ENCODE data around the gene OVCH1.

The OVCH1 gene

GRCh38 chr12:29499235-29499634 lies 1.7 kb upstream of the OVCH1 start:
- no peaks in the 10 kb centered on the region for H3K79me2 ChIP-seq (ENCODE audit: control insufficient read depth, insufficient read depth, low read length, unreplicated experiment)
- no peak overlapping the region for H3K4me3 ChIP-seq (ENCODE audit: low read depth, low read length)
- no peaks in the 10 kb centered on the region for H3K4me1 ChIP-seq (ENCODE audit: control insufficient read depth, insufficient read depth, low read length, unreplicated experiment)
- no peak overlapping the region for H3K27ac ChIP-seq (ENCODE audit: low read depth, low read length)
- no peak overlapping the region for H2AFZ ChIP-seq (ENCODE audit: low read length, unreplicated experiment)
- no peaks in the 10 kb centered on the region for H3K27me3 ChIP-seq (ENCODE audit: insufficient read depth, low read length)
- 0 out of 2 replicates have a peak, but pooled peaks cover 3% of the 10 kb centered on the region for H3K36me3 ChIP-seq (ENCODE audit: insufficient read depth, low read length)

GRCh38 chr12:29492891-29493290 lies 4.6 kb downstream of the OVCH1 start:
- no peaks in the 10 kb centered on the region for H3K79me2 ChIP-seq (ENCODE audit: control insufficient read depth, insufficient read depth, low read length, unreplicated experiment)
- H3K27me3 ChIP-seq (ENCODE audit: insufficient read depth, low read length) = no peaks in the 10 kb centered on the region
- H2AFZ ChIP-seq (ENCODE audit: low read length, unreplicated experiment) = no peak overlapping the region
- H3K4me3 ChIP-seq (ENCODE audit: low read depth, low read length) = no peak overlapping the region
- no peaks in the 10 kb centered on the region for H3K4me1 ChIP-seq (ENCODE audit: control insufficient read depth, insufficient read depth, low read length, unreplicated experiment)
- H3K27ac ChIP-seq (ENCODE audit: low read depth, low read length) = no peak overlapping the region
- peaks cover 13% of the 10 kb centered on the region; the same call in 1 of the 2 replicates for H3K36me3 ChIP-seq (ENCODE audit: insufficient read depth, low read length)

GRCh38 chr12:29486972-29487371 lies 10.5 kb downstream of the OVCH1 start:
- peaks cover 24% of the 10 kb centered on the region for H3K36me3 ChIP-seq (ENCODE audit: insufficient read depth, low read length)
- H3K27ac ChIP-seq (ENCODE audit: low read depth, low read length) = no peak overlapping the region
- no peaks in the 10 kb centered on the region for H3K27me3 ChIP-seq (ENCODE audit: insufficient read depth, low read length)
- no peaks in the 10 kb centered on the region for H3K79me2 ChIP-seq (ENCODE audit: control insufficient read depth, insufficient read depth, low read length, unreplicated experiment)
- H2AFZ ChIP-seq (ENCODE audit: low read length, unreplicated experiment) = no peak overlapping the region
- H3K4me1 ChIP-seq (ENCODE audit: control insufficient read depth, insufficient read depth, low read length, unreplicated experiment) = no peaks in the 10 kb centered on the region
- H3K4me3 ChIP-seq (ENCODE audit: low read depth, low read length) = no peak overlapping the region

- Histone ChIP-seq H2AFZ (ENCODE audit: low read length, unreplicated experiment) (no peak overlapping the region), H3K27me3 (ENCODE audit: insufficient read depth, low read length) (no peaks in the 10 kb centered on the region), H3K27ac (ENCODE audit: low read depth, low read length) (no peak overlapping the region), H3K36me3 (ENCODE audit: insufficient read depth, low read length) (peaks cover 7% of the 10 kb centered on the region), H3K79me2 (ENCODE audit: control insufficient read depth, insufficient read depth, low read length, unreplicated experiment) (no peaks in the 10 kb centered on the region), H3K4me3 (ENCODE audit: low read depth, low read length) (no peak overlapping the region), H3K4me1 (ENCODE audit: control insufficient read depth, insufficient read depth, low read length, unreplicated experiment) (no peaks in the 10 kb centered on the region)
These were observed 34.3 kb downstream of the OVCH1 start for GRCh38 chr12:29463198-29463597.

GRCh38 chr12:29460082-29460481 lies 37.4 kb downstream of the OVCH1 start:
- no peak overlapping the region for H2AFZ ChIP-seq (ENCODE audit: low read length, unreplicated experiment)
- H3K27ac ChIP-seq (ENCODE audit: low read depth, low read length) = no peak overlapping the region
- no peaks in the 10 kb centered on the region for H3K79me2 ChIP-seq (ENCODE audit: control insufficient read depth, insufficient read depth, low read length, unreplicated experiment)
- peaks cover 7% of the 10 kb centered on the region for H3K36me3 ChIP-seq (ENCODE audit: insufficient read depth, low read length)
- H3K27me3 ChIP-seq (ENCODE audit: insufficient read depth, low read length) = no peaks in the 10 kb centered on the region
- no peaks in the 10 kb centered on the region for H3K4me1 ChIP-seq (ENCODE audit: control insufficient read depth, insufficient read depth, low read length, unreplicated experiment)
- no peak overlapping the region for H3K4me3 ChIP-seq (ENCODE audit: low read depth, low read length)

GRCh38 chr12:29455087-29455486 lies 42.4 kb downstream of the OVCH1 start:
- Histone ChIP-seq H3K27ac (ENCODE audit: low read depth, low read length) (no peak overlapping the region), H3K79me2 (ENCODE audit: control insufficient read depth, insufficient read depth, low read length, unreplicated experiment) (no peaks in the 10 kb centered on the region), H2AFZ (ENCODE audit: low read length, unreplicated experiment) (no peak overlapping the region), H3K4me1 (ENCODE audit: control insufficient read depth, insufficient read depth, low read length, unreplicated experiment) (no peaks in the 10 kb centered on the region), H3K4me3 (ENCODE audit: low read depth, low read length) (no peak overlapping the region), H3K27me3 (ENCODE audit: insufficient read depth, low read length) (no peaks in the 10 kb centered on the region), H3K36me3 (ENCODE audit: insufficient read depth, low read length) (no peaks in the 10 kb centered on the region; the same call in 1 of the 2 replicates)

- no peak overlapping the region for H3K4me3 ChIP-seq (ENCODE audit: low read depth, low read length)
These were observed 45.6 kb downstream of the OVCH1 start for GRCh38 chr12:29451888-29452287.

GRCh38 chr12:29448157-29448556 lies 49.3 kb downstream of the OVCH1 start:
- H3K27ac ChIP-seq (ENCODE audit: low read depth, low read length) = no peak overlapping the region
- H3K79me2 ChIP-seq (ENCODE audit: control insufficient read depth, insufficient read depth, low read length, unreplicated experiment) = no peaks in the 10 kb centered on the region
- no peak overlapping the region for H2AFZ ChIP-seq (ENCODE audit: low read length, unreplicated experiment)
- H3K27me3 ChIP-seq (ENCODE audit: insufficient read depth, low read length) = no peaks in the 10 kb centered on the region
- H3K36me3 ChIP-seq (ENCODE audit: insufficient read depth, low read length) = no peaks in the 10 kb centered on the region; the same call in 1 of the 2 replicates
- no peak overlapping the region for H3K4me3 ChIP-seq (ENCODE audit: low read depth, low read length)
- no peaks in the 10 kb centered on the region for H3K4me1 ChIP-seq (ENCODE audit: control insufficient read depth, insufficient read depth, low read length, unreplicated experiment)

More at GRCh38 chr12:29451888-29452287, 45.6 kb downstream of the OVCH1 start:
- Histone ChIP-seq H3K36me3 (ENCODE audit: insufficient read depth, low read length) (no peaks in the 10 kb centered on the region), H3K79me2 (ENCODE audit: control insufficient read depth, insufficient read depth, low read length, unreplicated experiment) (no peaks in the 10 kb centered on the region), H3K27me3 (ENCODE audit: insufficient read depth, low read length) (no peaks in the 10 kb centered on the region), H3K4me1 (ENCODE audit: control insufficient read depth, insufficient read depth, low read length, unreplicated experiment) (no peaks in the 10 kb centered on the region), H2AFZ (ENCODE audit: low read length, unreplicated experiment) (no peak overlapping the region), H3K27ac (ENCODE audit: low read depth, low read length) (no peak overlapping the region)

GRCh38 chr12:29447285-29447975 lies 50.1 kb downstream of the OVCH1 start:
- no peak overlapping the region for H2AFZ ChIP-seq (ENCODE audit: low read length, unreplicated experiment)
- H3K79me2 ChIP-seq (ENCODE audit: control insufficient read depth, insufficient read depth, low read length, unreplicated experiment) = no peaks in the 10 kb centered on the region
- no peaks in the 10 kb centered on the region for H3K4me1 ChIP-seq (ENCODE audit: control insufficient read depth, insufficient read depth, low read length, unreplicated experiment)
- H3K27me3 ChIP-seq (ENCODE audit: insufficient read depth, low read length) = no peaks in the 10 kb centered on the region
- H3K27ac ChIP-seq (ENCODE audit: low read depth, low read length) = no peak overlapping the region
- H3K36me3 ChIP-seq (ENCODE audit: insufficient read depth, low read length) = no peaks in the 10 kb centered on the region; the same call in 1 of the 2 replicates
- no peak overlapping the region for H3K4me3 ChIP-seq (ENCODE audit: low read depth, low read length)

GRCh38 chr12:29439506-29439905 lies 58.0 kb downstream of the OVCH1 start:
- Histone ChIP-seq H3K27me3 (ENCODE audit: insufficient read depth, low read length) (no peaks in the 10 kb centered on the region), H3K36me3 (ENCODE audit: insufficient read depth, low read length) (peaks cover 10% of the 10 kb centered on the region), H3K79me2 (ENCODE audit: control insufficient read depth, insufficient read depth, low read length, unreplicated experiment) (no peaks in the 10 kb centered on the region), H2AFZ (ENCODE audit: low read length, unreplicated experiment) (no peak overlapping the region), H3K4me1 (ENCODE audit: control insufficient read depth, insufficient read depth, low read length, unreplicated experiment) (no peaks in the 10 kb centered on the region), H3K27ac (ENCODE audit: low read depth, low read length) (no peak overlapping the region), H3K4me3 (ENCODE audit: low read depth, low read length) (no peak overlapping the region)

- H3K27me3 ChIP-seq (ENCODE audit: insufficient read depth, low read length) = no peaks in the 10 kb centered on the region
- H3K27ac ChIP-seq (ENCODE audit: low read depth, low read length) = no peak overlapping the region
- H3K79me2 ChIP-seq (ENCODE audit: control insufficient read depth, insufficient read depth, low read length, unreplicated experiment) = no peaks in the 10 kb centered on the region
- no peak overlapping the region for H2AFZ ChIP-seq (ENCODE audit: low read length, unreplicated experiment)
- no peaks in the 10 kb centered on the region for H3K4me1 ChIP-seq (ENCODE audit: control insufficient read depth, insufficient read depth, low read length, unreplicated experiment)
- H3K36me3 ChIP-seq (ENCODE audit: insufficient read depth, low read length) = peaks cover 10% of the 10 kb centered on the region
- no peak overlapping the region for H3K4me3 ChIP-seq (ENCODE audit: low read depth, low read length)
These were observed 58.6 kb downstream of the OVCH1 start for GRCh38 chr12:29438752-29439408.
